WTC11 (cell line): ENCODE measurements around the gene RNF212. TPM values are rescaled to one million over a fixed set of nuclear protein-coding genes. Genes with fewer than 3 reads are reported as not detected.

Source experiments
- ATAC-seq: fragments of 200-7000 bp; cut with Tn5 transposase; 2 replicates; pipeline ENCODE4 v1.10.0; 2021; ENCODE audit warnings: mild to moderate bottlenecking, moderate library complexity
- CTCF ChIA-PET: fragments of 300-600 bp; sonication (Branson Sonifier 250); formaldehyde crosslinking; loops from one replicate; lab custom pipeline; 2021; ENCODE audit warnings: antibody characterized with exemption; lab: Charles Lee
- POLR2A ChIA-PET: fragments of 350-600 bp; sonication (Branson Sonifier 250); formaldehyde crosslinking; loops from one replicate; lab custom pipeline; 2021; ENCODE audit warnings: antibody characterized with exemption; lab: Charles Lee
- DNase-seq: peaks from one replicate; pipeline ENCODE4 v3.0.0; 2021; ENCODE audit warnings: low spot score
- H3K27ac Mint-ChIP-seq: 2 replicates; pipeline ENCODE4 v1.8.0; 2021; ENCODE audit warnings: mixed read lengths
- H3K27me3 Mint-ChIP-seq: 2 replicates; pipeline ENCODE4 v1.8.0; 2021; ENCODE audit warnings: low read depth, mild to moderate bottlenecking, moderate library complexity, mixed read lengths
- H3K36me3 Mint-ChIP-seq: 2 replicates; pipeline ENCODE4 v1.8.0; 2021; ENCODE audit warnings: mixed read lengths
- H3K4me1 Mint-ChIP-seq: 2 replicates; pipeline ENCODE4 v1.8.0; 2022; ENCODE audit warnings: mixed read lengths
- H3K4me3 Mint-ChIP-seq: 2 replicates; pipeline ENCODE4 v1.8.0; 2021; ENCODE audit warnings: mild to moderate bottlenecking, moderate library complexity, mixed read lengths
- H3K9me3 Mint-ChIP-seq: 2 replicates; pipeline ENCODE4 v1.8.0; 2021; ENCODE audit warnings: mixed read lengths
- ERG ChIP-seq: fragments of 250-450 bp; sonication (Bioruptor Pico); IDR thresholded peaks from 2 replicates; pipeline ENCODE4 v1.8.0; 2021; ENCODE audit warnings: mild to moderate bottlenecking
- GTF2I ChIP-seq: fragments of 250-450 bp; sonication (Bioruptor Pico); conservative IDR thresholded peaks from 2 replicates; pipeline ENCODE4 v1.4.0; 2021; ENCODE audit warnings: mild to moderate bottlenecking
- IRF1 ChIP-seq: sonication (generic); formaldehyde crosslinking; IDR thresholded peaks from 2 replicates; pipeline ENCODE4 v1.8.0; 2023; ENCODE audit warnings: missing genetic modification reagents
- MXD4 ChIP-seq: fragments of 250-450 bp; sonication (Bioruptor Pico); IDR thresholded peaks from 2 replicates; pipeline ENCODE4 v1.8.0; 2021; ENCODE audit warnings: mild to moderate bottlenecking, moderate library complexity, borderline replicate concordance
- NR1H2 ChIP-seq: sonication (generic); formaldehyde crosslinking; IDR thresholded peaks from 2 replicates; pipeline ENCODE4 v1.9.0; 2021; ENCODE audit warnings: mild to moderate bottlenecking, moderate library complexity, missing genetic modification reagents
- NR3C1 ChIP-seq: sonication (generic); formaldehyde crosslinking; conservative IDR thresholded peaks from 2 replicates; pipeline ENCODE4 v1.8.1; 2023; ENCODE audit warnings: low read depth, mild to moderate bottlenecking, missing genetic modification reagents
- SP1 ChIP-seq: sonication (generic); formaldehyde crosslinking; conservative IDR thresholded peaks from 2 replicates; pipeline ENCODE4 v1.8.1; 2022; ENCODE audit warnings: missing genetic modification reagents
- STAT6 ChIP-seq: sonication (generic); formaldehyde crosslinking; conservative IDR thresholded peaks from 2 replicates; pipeline ENCODE4 v1.8.1; 2023; ENCODE audit warnings: mild to moderate bottlenecking, low read depth, missing genetic modification reagents, moderate library complexity
- ZBTB43 ChIP-seq: sonication (generic); formaldehyde crosslinking; IDR thresholded peaks from 2 replicates; pipeline ENCODE4 v1.8.1; 2023; ENCODE audit warnings: mild to moderate bottlenecking, missing genetic modification reagents
- ZNF281 ChIP-seq: sonication (generic); formaldehyde crosslinking; IDR thresholded peaks from 2 replicates; pipeline ENCODE4 v1.8.0; 2023; ENCODE audit warnings: mild to moderate bottlenecking, missing genetic modification reagents
- ZNF317 ChIP-seq: sonication (generic); formaldehyde crosslinking; IDR thresholded peaks from 2 replicates; pipeline ENCODE4 v1.8.1; 2023; ENCODE audit warnings: low read depth, mild to moderate bottlenecking, moderate library complexity, missing genetic modification reagents, borderline replicate concordance
- ZNF512 ChIP-seq: sonication (generic); formaldehyde crosslinking; IDR thresholded peaks from 2 replicates; pipeline ENCODE4 v1.8.1; 2022; ENCODE audit warnings: missing genetic modification reagents, borderline replicate concordance
- total RNA-seq: library from RNA; stranded (reverse); gene quantifications from 3 replicates; pipeline ENCODE4 v1.2.3, GENCODE V29; 2021

Gene RNF212
- total RNA-seq, 1 experiment from 2014 or later = 1.0 TPM

- no peaks in the 10 kb centered on the region for H3K4me1 Mint-ChIP-seq
- peaks cover 6% of the 10 kb centered on the region for H3K27me3 Mint-ChIP-seq
- TF ChIP-seq GTF2I (no peak), NR1H2 (CRISPR knock-in tag) (no peak)
- CTCF ChIA-PET = interaction anchor here (1.2 to 2.5 kb wide), 2 partner anchors 16 to 29 kb away, joined by 3 to 6 read pairs; no protein-coding TSS in a partner anchor
- ATAC-seq = no peak
- H3K36me3 Mint-ChIP-seq = no peaks in the 10 kb centered on the region
- H3K4me3 Mint-ChIP-seq = no peak overlapping the region
- no peak for DNase-seq
- H3K9me3 Mint-ChIP-seq = peaks cover 15% of the 10 kb centered on the region
- POLR2A ChIA-PET = no interaction called here
- H3K27ac Mint-ChIP-seq = no peak overlapping the region
Measured at GRCh38 chr4:1075809-1076699, 37.3 kb downstream of the RNF212 start.

GRCh38 chr4:1075225-1075624, 38.1 kb downstream of the RNF212 start:
- H3K36me3 Mint-ChIP-seq = no peaks in the 10 kb centered on the region
- TF ChIP-seq SP1 (no peak), IRF1 (no peak), ZNF317 (CRISPR knock-in tag) (no peak), GTF2I (no peak), MXD4 (no peak), ZNF281 (CRISPR knock-in tag) (no peak), NR3C1 (no peak), ZNF512 (CRISPR knock-in tag) (no peak)
- TF ChIP-seq, all 79 proteins: peak for 0
- ChIA-PET CTCF (interaction anchor here (2.5 kb wide), 1 partner anchor 17 kb away, joined by 6 read pairs; no protein-coding TSS in a partner anchor), POLR2A (no interaction called here)
- Mint-ChIP-seq H3K27me3 (no peaks in the 10 kb centered on the region; the same call in 1 of the 2 replicates), H3K4me3 (no peak overlapping the region), H3K9me3 (peaks cover 19% of the 10 kb centered on the region), H3K4me1 (no peaks in the 10 kb centered on the region), H3K27ac (no peak overlapping the region)
- DNase-seq (no peak), ATAC-seq (no peak)

GRCh38 chr4:1074077-1074476, 39.3 kb downstream of the RNF212 start:
- Mint-ChIP-seq H3K9me3 (peaks cover 15% of the 10 kb centered on the region), H3K27ac (no peak overlapping the region), H3K27me3 (peaks cover 2% of the 10 kb centered on the region; the same call in 1 of the 2 replicates), H3K4me3 (no peak overlapping the region)
- CTCF ChIA-PET = interaction anchor here (2.5 kb wide), 1 partner anchor 18 kb away, joined by 6 read pairs; no protein-coding TSS in a partner anchor
- no peak for ATAC-seq
- DNase-seq = no peak
- TF ChIP-seq STAT6 (CRISPR knock-in tag) (no peak), ERG (CRISPR knock-in tag) (no peak), ZBTB43 (no peak)
- TF ChIP-seq, all 79 proteins: peak for 0
- H3K36me3 Mint-ChIP-seq = no peaks in the 10 kb centered on the region
- H3K4me1 Mint-ChIP-seq = no peaks in the 10 kb centered on the region
- POLR2A ChIA-PET = no interaction called here
